ENCODE results near the gene STUM.

DNA sequence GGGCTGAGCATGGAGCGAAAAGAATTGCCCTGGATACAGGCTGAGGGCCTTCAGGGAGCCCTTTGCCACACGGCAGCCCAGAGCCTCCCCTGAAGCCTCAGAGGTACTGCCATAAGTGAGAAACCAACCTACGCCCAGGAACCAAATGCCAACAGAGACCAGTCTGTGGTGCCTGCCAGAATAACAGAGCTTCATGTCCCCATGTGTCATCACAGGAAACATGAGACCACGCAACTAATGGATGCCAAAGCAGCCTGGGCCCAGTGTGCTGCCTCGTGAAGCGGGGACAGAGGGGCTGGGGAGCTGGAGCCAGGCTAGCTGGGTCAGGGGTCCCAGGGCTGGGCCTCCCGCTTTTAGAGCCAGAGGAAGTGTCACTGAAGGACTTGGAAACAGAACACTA, 18.7 kb upstream of the STUM start:
- TF ChIP-seq CTCF (IDR thresholded peaks at IDR 0.05) (no peak), FOSL2 (IDR thresholded peaks at IDR 0.05; ENCODE audit: borderline replicate concordance, low read depth) (no peak), RCOR1 (IDR thresholded peaks at IDR 0.05; ENCODE audit: low read length) (no peak), POLR2AphosphoS5 (IDR thresholded peaks at IDR 0.05; ENCODE audit: low read depth, low read length) (no peak), EP300 (IDR thresholded peaks at IDR 0.05; ENCODE audit: borderline replicate concordance in 1 of 2, low read depth in 1 of 2, low read length in 1 of 2) (no peak), RXRA (IDR thresholded peaks at IDR 0.05; ENCODE audit: borderline replicate concordance, low read depth) (no peak), SMC3 (IDR thresholded peaks at IDR 0.05; ENCODE audit: low read depth, low read length) (no peak)
- TF ChIP-seq, protein P1, sequence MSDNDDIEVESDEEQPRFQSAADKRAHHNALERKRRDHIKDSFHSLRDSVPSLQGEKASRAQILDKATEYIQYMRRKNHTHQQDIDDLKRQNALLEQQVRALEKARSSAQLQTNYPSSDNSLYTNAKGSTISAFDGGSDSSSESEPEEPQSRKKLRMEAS (IDR thresholded peaks at IDR 0.05; ENCODE audit: low read depth), result no peak
- TF ChIP-seq, protein P2, sequence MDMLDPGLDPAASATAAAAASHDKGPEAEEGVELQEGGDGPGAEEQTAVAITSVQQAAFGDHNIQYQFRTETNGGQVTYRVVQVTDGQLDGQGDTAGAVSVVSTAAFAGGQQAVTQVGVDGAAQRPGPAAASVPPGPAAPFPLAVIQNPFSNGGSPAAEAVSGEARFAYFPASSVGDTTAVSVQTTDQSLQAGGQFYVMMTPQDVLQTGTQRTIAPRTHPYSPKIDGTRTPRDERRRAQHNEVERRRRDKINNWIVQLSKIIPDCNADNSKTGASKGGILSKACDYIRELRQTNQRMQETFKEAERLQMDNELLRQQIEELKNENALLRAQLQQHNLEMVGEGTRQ (IDR thresholded peaks at IDR 0.05; ENCODE audit: borderline replicate concordance, low read depth, low read length), result no peak
- TF ChIP-seq, protein P3, sequence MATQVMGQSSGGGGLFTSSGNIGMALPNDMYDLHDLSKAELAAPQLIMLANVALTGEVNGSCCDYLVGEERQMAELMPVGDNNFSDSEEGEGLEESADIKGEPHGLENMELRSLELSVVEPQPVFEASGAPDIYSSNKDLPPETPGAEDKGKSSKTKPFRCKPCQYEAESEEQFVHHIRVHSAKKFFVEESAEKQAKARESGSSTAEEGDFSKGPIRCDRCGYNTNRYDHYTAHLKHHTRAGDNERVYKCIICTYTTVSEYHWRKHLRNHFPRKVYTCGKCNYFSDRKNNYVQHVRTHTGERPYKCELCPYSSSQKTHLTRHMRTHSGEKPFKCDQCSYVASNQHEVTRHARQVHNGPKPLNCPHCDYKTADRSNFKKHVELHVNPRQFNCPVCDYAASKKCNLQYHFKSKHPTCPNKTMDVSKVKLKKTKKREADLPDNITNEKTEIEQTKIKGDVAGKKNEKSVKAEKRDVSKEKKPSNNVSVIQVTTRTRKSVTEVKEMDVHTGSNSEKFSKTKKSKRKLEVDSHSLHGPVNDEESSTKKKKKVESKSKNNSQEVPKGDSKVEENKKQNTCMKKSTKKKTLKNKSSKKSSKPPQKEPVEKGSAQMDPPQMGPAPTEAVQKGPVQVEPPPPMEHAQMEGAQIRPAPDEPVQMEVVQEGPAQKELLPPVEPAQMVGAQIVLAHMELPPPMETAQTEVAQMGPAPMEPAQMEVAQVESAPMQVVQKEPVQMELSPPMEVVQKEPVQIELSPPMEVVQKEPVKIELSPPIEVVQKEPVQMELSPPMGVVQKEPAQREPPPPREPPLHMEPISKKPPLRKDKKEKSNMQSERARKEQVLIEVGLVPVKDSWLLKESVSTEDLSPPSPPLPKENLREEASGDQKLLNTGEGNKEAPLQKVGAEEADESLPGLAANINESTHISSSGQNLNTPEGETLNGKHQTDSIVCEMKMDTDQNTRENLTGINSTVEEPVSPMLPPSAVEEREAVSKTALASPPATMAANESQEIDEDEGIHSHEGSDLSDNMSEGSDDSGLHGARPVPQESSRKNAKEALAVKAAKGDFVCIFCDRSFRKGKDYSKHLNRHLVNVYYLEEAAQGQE (IDR thresholded peaks at IDR 0.05; ENCODE audit: low read depth, low read length), result no peak
